Measurements from ENCODE around the gene ZNF124.

- TF ChIP-seq CTCF (IDR thresholded peaks at IDR 0.05) = no peak
- TF ChIP-seq POLR2AphosphoS5 (IDR thresholded peaks at IDR 0.05) = no peak
- TF ChIP-seq EP300 (IDR thresholded peaks at IDR 0.05) = no peak
Observed at GRCh38 chr1:247211339-247211738, 39.5 kb upstream of the ZNF124 start.
